ENCODE data around the gene HOXB1.

- TF ChIP-seq CTCF (IDR thresholded peaks at IDR 0.05) (no peak), POLR2A (IDR thresholded peaks at IDR 0.05) (no peak), EP300 (IDR thresholded peaks at IDR 0.05) (no peak)
Measured at GRCh38 chr17:48513097-48513496, 17.7 kb downstream of the HOXB1 start.
